Renal cortex interstitium (tissue), 11 donors: ENCODE data around the gene TMEM242. TPM values are rescaled to one million over a fixed set of nuclear protein-coding genes. Genes with fewer than 3 reads are reported as not detected.
"Not testable (repeated sequence)": the region's sequence is repeated elsewhere in the genome, so short reads cannot be mapped to it uniquely, and the experiment has no call there.

ENCODE experiments used
- DNase-seq, 11 donors: peaks; one replicate each; pipeline ENCODE4 v3.0.0-alpha.2; 2013; ENCODE audit warnings: low read depth in 9 of 11, low spot score in 4 of 11; ENCODE audit errors: extremely low read depth in 1 of 11
- polyA plus RNA-seq, 3 donors: library from polyadenylated mRNA; unstranded; fragments of 120-200 nt; gene quantifications; one replicate each; pipeline ENCODE4 v1.2.1, GENCODE V29; 2013; ENCODE audit not compliant: insufficient read length in 3 of 3

The TMEM242 gene
- polyA plus RNA-seq, 3 donors, result 11.1 to 13.9 (median 12.7) TPM

GRCh38 chr6:157332813-157333212 is 9.5 kb upstream of the TMEM242 start:
- no peak for DNase-seq

GRCh38 chr6:157330831-157331230 is 7.5 kb upstream of the TMEM242 start:
- no peak for DNase-seq

GRCh38 chr6:157329829-157330228 is 6.5 kb upstream of the TMEM242 start:
- no peak for DNase-seq

GRCh38 chr6:157328108-157328692 is 4.9 kb upstream of the TMEM242 start:
- DNase-seq, result no peak

- no peak for DNase-seq
Observed at GRCh38 chr6:157326979-157327378, 3.7 kb upstream of the TMEM242 start.

- no peak for DNase-seq
Observed at GRCh38 chr6:157325069-157325805, 1.9 kb upstream of the TMEM242 start.

GRCh38 chr6:157323966-157324300 is 614 bp upstream of the TMEM242 start:
- DNase-seq, result peak in 10 of 11 donors; percentile 68 to 91 (median 75)

GRCh38 chr6:157322792-157323254 is 496 bp downstream of the TMEM242 start:
- peak in 1 of 11 donors; percentile 28 for DNase-seq

- DNase-seq, result no peak
Observed at GRCh38 chr6:157316871-157317814, 6.2 kb downstream of the TMEM242 start.

- DNase-seq, result peak in 10 of 11 donors; percentile 23 to 57 (median 38)
Observed at GRCh38 chr6:157314705-157315321, 8.5 kb downstream of the TMEM242 start.

GRCh38 chr6:157313531-157314467 is 9.5 kb downstream of the TMEM242 start:
- DNase-seq, result no peak

- no peak for DNase-seq
Observed at GRCh38 chr6:157312757-157313156, 10.6 kb downstream of the TMEM242 start.

GRCh38 chr6:157310693-157311092 is 12.6 kb downstream of the TMEM242 start:
- not testable (repeated sequence) for DNase-seq

- no peak for DNase-seq
Observed at GRCh38 chr6:157307661-157308060, 15.7 kb downstream of the TMEM242 start.

GRCh38 chr6:157305670-157306653 is 17.4 kb downstream of the TMEM242 start:
- DNase-seq, result no peak

- no peak for DNase-seq
Observed at GRCh38 chr6:157304899-157305663, 18.2 kb downstream of the TMEM242 start.
